HG02798 (cell line): ENCODE results near the gene MS4A6A.
A peak's percentile ranks its signal among the peaks of the same experiment; 100 is the strongest.
"Not testable (repeated sequence)": the region's sequence is repeated elsewhere in the genome, so short reads cannot be mapped to it uniquely, and the experiment has no call there.

ENCODE experiments used
- ATAC-seq: cut with Tn5 transposase; IDR thresholded peaks from one replicate; pipeline ENCODE4 v1.9.1; 2021; ENCODE audit warnings: mild to moderate bottlenecking; ENCODE audit not compliant: unreplicated experiment, poor library complexity

MS4A6A gene, protein sequence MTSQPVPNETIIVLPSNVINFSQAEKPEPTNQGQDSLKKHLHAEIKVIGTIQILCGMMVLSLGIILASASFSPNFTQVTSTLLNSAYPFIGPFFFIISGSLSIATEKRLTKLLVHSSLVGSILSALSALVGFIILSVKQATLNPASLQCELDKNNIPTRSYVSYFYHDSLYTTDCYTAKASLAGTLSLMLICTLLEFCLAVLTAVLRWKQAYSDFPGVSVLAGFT

DNA sequence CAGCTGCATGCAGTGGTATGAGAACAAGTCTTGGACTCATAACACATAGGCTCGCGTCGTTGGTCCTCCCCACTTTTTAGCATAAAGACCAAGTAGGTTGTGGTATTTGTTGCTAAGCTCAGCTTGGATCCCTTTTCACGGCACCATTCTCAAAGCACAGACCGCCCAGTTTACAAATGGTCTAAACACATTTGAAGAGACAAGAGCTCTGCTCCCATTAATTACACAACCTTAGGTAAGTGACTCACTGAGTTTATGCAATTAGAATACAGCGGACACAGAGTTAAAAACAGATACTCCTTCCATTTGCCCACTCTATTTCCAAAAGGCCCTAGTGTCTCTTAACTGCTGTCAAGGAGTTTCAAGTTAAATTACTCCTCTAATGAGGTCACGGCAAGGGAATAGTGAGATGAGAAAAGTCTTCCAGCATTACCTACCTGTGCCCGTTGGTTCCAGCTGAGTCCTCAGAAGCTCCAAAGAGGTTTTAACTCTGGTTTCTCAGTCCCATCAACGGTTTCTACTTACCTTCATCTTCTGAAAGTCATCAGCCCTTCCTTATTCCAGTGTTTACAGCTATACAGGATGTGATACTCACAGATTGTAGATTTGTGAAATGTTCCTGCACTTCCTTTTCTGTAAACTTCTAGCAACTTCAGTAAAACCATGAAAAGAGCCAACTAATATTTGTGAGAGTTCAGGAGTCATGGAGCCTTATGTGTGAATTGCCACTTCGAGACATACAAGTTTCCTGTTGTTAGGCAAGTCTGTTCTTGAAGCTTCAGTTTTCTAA is at the start of gene MS4A6A:
Gene MS4A6A (minus strand): TSS at position 543 of the 790 bp plus-strand sequence. CDS start 1,356 bp downstream, outside the sequence.
- ATAC-seq = no peak

DNA sequence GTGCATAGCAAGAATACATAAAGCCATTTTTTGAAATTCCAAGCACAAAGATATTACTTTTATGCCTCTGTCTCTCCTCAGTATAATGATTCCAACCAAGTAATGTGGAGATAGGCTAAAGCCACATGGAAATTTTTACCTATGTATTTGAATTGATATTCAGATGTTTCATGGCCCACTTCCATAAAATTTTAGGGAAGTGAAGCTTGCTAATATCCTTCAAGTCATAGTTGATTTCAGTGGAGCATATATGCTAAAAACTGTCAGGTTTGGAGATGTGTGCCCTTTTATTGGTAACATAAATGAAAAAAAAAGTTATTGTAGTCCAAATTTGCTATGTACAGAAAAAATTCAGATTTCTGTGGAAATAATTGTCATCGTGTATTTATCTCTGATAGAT is 47.8 kb upstream of the MS4A6A start:
- ATAC-seq = no peak

DNA sequence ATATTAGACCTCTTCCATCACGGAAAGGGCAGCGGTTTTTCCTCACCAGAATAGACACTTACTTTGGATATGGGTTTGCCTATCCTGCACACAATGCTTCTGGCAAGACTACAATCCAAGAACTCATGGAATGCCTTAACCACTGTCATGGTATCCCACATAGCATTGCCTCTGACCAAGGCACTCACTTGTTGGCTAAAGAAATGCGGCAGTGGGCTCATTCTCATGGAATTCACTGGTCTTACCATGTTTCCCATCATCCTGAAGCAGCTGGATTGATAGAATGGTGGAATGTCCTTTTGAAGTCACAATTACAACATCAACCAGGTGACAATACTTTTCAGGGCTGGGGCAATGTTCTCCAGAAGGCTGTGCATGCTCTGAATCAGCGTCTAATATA is 39.3 kb upstream of the MS4A6A start:
- ATAC-seq = no peak

DNA sequence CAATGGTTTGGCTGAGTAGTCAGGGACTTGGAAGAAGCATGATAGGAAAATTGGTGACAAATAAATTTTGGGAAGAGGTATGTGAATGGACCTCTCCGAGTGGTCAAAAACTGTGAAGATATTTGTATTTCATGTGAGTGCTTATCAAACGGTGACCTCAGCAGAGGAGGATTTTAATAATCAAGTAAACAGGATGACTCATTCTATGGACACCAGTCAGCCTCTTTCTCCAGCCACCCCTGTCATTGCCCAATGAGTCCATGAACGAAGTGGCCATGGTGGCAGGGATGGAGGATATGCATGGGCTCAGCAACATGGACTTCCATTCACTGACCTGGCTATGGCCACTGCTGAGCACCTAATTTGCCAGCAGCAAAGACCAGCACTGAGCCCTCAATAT is 38.8 kb upstream of the MS4A6A start:
- no peak for ATAC-seq

DNA sequence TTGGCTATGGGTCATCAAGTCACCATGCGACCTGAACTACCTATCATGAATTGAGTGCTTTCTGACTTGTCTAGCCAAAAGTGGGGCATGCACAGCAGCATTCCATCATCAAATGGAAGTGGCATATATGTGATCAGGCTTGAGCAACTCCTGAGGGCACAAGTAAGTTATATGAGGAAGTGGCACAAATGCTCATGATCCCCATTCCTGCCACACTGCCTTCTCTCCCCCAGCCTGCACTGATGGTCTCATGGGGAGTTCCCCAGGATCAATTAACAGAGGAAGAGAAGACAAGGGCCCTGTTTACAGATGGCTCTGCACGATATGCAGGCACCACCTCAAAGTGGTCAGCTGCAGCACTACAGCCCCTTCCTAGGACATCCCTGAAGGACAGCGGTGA is 38.3 kb upstream of the MS4A6A start:
- no peak for ATAC-seq

DNA sequence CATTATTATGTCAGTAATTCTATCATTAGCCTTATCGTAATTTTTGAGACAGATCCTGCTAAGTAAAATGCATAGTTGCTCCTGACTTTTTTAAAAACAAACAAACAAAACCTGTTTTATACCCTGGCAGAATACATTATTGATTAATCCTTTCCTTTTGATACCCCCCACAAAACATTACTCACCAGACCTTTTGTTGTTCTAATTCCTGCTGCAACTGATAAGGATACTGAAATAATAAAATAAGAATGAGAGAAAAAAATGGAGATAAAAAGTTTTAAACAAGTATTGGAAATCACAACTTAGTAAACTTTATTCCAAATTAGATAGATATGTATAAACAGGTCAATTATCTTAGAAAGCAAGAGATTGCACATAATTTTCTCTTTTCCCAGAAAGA is 31.5 kb upstream of the MS4A6A start:
- ATAC-seq = no peak

DNA sequence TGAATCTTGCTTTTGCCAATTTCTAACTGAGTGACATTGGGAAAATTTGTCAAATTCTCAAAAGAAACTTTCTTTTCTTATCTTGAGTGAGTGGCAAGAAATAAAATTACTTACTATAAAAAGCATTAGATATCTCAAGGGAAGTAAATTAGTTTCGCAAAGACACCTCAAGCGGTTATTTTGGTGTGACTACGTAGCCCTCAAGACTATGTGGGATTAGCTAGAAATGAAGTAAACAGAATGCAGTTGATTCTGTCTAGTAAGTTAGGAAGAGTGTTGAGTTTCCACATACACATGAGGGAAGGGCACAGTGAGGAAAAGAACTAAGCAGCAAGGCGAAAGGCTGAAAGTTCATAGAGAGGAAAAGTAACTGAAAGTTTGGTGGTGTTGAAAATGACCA is 28.3 kb upstream of the MS4A6A start:
- no peak for ATAC-seq

DNA sequence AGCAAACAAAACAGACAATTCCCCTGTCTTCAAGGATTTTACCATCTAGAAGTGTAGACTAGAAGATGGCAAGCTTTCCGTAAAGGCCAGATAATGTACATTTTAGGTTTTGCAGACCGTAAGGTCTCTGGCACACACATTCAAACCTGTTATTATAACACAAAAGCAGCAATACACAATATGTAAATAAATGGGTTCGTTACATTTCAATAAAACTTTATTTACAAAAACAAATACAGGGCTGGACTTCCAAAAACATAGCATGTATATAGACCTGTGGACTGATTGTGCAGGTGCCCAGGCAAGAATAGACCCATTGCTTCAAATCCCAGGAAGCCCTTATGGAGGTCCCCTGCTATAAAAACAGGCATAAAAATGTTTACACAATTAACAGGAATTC is 27.1 kb upstream of the MS4A6A start:
- ATAC-seq = no peak

DNA sequence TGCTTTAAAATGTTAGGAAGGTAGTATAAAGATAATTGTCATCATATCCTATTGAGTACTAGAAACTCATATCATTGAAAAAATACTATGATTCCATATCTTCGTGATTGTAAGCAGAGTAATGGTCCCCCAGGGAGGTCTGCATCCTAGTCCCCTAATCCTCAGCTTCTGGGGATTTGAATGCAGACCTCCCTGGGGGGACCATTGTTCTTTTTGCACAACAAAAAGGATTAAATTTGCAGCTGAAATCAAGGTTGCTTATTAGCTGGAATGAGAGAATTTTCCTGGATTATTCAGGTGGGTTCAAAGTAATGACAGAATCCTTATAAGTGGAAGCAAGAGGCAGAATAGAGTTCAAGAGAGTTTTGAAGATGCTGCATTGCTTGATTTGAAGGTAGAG is 26.1 kb upstream of the MS4A6A start:
- ATAC-seq = no peak

DNA sequence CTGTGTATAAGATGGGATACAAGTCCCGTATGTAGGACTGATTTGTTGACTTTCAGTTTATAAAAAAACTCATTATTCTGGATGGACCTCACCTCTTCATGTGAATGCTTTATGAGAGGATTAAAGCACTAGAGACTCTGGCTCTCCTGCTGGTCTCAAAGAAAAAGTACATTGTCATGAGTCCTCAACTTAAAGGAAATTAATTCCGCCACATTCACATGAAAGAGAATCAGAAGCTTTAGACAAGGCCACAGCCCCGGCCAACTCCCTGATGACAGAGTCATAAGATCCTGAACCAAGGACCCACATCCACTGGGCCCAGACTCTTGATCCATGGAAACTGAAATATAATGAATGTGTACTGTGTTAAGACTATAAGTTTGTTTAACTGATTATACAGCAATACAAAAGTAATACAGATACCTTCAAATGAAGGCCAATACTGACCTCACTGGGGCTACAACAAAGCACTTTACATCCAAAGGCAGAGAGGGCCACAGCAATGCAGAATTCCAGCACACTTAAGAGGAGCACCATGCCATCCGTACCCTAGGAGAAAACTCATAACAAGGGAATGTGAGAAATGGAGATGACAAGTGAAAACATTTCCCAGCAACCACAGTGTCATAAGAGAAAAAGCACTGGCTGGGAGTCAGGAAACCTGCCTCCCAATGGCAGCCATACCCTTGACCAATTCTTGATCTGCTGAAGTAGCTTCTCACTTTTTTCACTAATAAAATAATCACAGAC is 25.4 kb upstream of the MS4A6A start:
- ATAC-seq = no peak

DNA sequence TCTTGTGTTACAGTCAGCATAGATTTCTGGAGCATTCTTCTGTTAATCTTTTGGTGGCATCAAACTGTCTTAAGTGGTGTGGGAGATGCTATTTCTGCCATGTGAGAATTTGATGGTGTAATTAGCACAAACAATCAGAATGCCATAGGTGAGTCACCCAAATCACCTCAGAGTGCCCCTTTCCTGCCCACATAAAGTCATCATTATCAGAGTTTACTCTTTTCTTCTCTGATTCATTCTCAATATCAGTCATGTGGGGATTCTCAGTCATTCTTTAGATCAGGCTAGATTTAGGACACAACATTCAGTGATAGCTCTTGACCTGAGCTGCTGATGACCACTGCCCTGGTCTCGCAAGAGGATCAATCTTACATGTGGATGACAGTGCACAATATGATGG is 23.7 kb upstream of the MS4A6A start:
- no peak for ATAC-seq

DNA sequence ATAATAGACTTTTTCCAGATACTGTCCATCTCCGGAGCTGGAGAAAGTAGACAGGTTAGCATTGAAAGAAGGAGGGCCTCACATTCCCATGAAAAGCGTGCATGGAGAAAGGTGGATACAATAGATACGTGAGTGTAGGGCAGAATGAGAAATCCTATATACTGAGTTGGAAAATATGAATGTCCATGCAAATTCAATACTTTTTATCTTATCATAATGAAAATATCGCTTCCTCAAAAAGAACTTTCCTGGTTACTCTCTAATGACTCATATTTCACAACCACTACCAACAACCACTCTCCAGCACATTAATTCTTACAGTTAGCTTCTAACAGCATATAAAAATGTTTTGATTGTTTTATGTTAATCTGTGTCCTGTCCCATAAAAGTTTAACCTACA is 22.0 kb upstream of the MS4A6A start:
- no peak for ATAC-seq

DNA sequence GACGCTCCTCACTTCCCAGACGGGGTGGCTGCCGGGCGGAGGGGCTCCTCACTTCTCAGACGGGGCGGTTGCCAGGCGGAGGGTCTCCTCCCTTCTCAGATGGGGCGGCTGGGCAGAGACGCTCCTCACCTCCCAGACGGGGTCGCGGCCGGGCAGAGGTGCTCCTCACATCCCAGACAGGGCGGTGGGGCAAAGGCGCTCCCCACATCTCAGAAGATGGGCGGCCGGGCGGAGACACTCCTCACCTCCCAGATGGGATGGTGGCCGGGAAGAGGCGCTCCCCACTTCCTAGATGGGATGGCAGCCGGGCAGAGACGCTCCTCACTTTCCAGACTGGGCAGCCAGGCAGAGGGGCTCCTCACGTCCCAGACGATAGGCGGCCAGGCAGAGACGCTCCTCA is 18.5 kb upstream of the MS4A6A start:
- ATAC-seq = not testable (repeated sequence)

DNA sequence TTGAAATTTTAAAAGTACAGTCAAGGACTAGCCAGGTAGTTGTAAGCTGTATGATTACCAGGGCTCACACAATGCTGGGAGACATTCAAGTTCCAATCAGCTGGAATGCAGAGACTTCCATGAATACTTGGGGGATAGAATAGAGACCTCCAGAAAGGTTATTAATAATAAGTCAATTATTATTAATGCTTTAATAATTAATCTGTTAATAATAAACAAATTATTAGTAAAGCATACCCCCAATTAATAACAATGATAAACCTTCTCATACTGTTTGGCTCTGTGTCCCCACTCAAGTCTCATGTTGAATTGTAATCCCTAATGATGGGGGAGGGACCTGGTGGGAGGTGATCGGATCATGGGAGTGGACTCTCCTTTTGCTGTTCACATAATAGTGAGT is 14.6 kb upstream of the MS4A6A start:
- no peak for ATAC-seq

DNA sequence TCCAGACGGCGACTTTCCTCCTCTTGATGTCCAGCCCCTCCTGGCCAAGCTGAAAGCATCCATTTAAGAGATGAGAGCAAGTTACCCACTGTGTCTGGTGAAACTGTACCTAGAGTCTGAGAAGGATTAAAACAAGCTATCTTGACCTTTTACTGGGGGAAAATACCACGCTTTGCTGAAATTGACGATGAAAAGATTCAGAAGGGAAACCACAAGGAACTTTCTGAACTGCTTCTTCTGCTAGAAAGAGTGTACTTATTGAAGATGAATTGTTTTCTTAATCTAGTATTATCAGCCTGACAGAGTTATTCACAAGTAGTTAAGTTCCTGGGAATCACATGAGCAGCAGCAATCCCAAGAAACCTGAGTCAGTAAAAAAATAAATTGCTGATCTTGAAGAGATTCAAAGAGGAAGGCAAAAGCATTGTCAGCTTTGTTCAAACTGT is 13.1 kb upstream of the MS4A6A start:
- no peak for ATAC-seq

DNA sequence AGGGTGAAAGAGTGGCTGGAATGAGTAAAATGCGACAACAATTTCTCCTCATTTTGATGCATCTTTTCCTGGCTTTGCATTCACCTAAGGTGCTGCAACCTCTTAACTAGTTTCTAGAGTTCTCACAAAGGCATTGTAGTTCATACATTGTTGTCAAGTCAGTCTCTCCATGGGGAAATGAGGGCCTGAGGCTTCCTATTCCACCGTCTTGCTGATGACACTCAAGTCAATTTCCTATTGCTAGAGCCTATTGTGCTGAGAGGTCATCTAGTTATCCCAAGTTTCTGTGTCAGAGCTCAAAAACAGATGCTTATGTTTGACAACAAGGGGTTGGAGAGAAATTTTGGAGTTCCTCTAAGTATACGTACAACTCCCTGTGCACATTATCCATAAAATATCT is 11.6 kb upstream of the MS4A6A start:
- no peak for ATAC-seq

DNA sequence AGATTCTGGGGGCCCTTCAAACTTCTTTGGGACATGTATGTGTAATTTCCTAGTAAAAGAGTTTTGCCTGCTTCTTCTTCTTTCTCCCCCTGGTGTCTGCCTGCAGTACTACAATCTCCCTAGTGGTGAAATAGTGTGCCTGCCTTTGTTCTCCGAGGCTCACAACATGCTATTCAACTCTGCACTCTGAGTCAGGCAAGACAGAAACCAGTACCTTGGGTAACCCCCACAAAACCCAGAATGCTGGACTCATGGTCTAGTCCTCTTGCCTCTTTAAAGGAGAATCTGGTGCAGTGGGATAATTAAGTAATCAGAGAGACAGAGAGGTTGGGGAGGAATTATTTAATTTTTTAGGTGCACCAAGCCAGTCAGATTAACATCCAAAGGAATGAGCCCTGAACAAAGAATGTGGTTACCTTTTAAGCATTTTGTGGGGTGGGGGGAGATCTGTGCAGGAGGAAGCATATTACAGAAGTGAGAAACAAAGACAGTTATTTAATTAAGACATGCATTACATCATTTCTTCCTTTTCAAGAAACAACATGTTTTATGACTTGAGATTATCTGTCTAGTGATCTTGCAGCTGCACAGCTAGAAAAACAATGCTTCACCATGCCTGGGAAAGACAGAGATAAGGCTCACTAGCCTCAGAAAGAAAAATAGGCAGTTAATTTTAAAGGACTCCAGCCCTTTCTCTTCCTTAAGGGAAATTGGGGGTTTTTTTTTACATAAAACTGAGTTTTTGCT is 11.0 kb upstream of the MS4A6A start:
- peak; percentile 92 for ATAC-seq

DNA sequence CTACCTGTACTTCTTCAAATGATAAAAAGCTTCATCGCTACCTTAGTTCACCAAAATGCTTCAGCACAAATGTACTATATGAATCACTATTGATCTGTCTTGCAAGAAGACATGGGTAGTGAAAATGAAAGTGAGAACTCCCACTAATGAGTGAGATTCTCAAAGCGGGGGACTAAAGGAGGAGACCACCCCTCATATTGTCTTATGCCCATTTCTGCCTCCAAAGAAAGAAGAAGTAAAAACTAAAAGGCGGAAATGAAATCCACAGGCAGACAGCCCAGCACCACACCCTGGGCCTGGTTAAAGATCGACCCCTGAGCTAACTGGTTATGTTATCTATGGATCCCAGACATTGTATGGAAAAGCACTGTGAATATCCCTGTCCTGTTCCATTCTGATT is 9.7 kb upstream of the MS4A6A start:
- ATAC-seq = not testable (repeated sequence)

DNA sequence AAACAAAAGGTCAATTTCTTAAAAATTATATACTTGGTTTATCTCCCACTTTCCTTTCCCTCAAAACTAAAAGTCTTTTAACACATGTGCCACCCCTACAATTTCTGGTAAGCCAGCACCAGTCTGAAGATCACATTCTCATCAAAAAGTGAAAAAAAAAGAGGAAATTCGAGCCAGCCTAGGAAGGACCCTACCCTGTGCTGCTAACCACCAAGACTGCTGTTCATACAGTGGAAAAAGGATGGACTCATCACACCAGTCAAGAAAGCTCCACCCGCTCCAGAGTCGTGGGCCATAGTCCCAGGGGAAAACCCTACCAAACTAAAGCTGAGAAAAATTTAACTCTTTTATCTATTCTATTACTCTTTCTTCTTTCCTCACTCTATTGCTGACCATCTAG is 5.6 kb upstream of the MS4A6A start:
- ATAC-seq = not testable (repeated sequence)

DNA sequence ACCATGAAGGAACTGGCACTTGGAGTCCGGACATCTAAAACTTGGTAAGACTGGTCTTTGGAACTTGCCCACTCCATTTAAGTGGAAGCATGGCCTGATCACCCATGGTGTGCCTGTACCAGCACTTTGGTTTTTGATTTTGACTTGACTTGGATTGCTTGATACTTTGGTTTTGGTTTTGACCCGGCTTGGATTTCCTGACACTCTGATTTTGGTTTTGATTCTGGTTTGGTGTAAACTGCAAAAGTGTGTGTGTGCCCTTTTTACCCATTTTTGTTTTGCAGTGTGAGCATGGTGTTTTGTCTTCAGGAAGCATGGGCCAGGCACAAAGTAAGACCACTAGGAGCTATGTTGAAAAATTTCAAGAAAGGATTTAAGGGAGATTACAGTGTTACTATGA is 3.2 kb upstream of the MS4A6A start:
- not testable (repeated sequence) for ATAC-seq

DNA sequence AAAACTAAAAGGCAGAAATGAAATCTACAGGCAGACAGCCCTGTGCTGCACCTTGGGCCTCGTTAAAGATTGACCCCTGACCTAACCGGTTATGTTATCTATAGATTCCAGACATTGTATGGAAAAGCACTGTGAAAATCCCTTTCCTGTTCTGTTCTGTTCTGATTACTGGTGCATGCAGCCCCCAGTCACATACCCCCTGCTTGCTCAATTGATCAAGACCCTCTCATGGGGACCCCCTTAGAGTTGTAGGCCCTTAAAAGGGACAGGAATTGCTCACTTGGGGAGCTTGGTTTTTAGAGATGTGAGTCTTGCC is 2.6 kb upstream of the MS4A6A start:
- not testable (repeated sequence) for ATAC-seq
